Measurements from ENCODE around the gene GP1BB.
"Not testable (repeated sequence)": the region's sequence is repeated elsewhere in the genome, so short reads cannot be mapped to it uniquely, and the experiment has no call there.

The GP1BB gene

GRCh38 chr22:19723232-19723982 is at the start of gene GP1BB:
GP1BB (plus strand) TSS chr22:19723539; CDS start chr22:19723570, 31 bp downstream.
- DNase-seq (ENCODE audit: extremely low read depth, low read depth), result no peak
- TF ChIP-seq, protein P1, sequence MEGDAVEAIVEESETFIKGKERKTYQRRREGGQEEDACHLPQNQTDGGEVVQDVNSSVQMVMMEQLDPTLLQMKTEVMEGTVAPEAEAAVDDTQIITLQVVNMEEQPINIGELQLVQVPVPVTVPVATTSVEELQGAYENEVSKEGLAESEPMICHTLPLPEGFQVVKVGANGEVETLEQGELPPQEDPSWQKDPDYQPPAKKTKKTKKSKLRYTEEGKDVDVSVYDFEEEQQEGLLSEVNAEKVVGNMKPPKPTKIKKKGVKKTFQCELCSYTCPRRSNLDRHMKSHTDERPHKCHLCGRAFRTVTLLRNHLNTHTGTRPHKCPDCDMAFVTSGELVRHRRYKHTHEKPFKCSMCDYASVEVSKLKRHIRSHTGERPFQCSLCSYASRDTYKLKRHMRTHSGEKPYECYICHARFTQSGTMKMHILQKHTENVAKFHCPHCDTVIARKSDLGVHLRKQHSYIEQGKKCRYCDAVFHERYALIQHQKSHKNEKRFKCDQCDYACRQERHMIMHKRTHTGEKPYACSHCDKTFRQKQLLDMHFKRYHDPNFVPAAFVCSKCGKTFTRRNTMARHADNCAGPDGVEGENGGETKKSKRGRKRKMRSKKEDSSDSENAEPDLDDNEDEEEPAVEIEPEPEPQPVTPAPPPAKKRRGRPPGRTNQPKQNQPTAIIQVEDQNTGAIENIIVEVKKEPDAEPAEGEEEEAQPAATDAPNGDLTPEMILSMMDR (IDR thresholded peaks at IDR 0.05; ENCODE audit: low read depth, low read length), result no peak

DNA sequence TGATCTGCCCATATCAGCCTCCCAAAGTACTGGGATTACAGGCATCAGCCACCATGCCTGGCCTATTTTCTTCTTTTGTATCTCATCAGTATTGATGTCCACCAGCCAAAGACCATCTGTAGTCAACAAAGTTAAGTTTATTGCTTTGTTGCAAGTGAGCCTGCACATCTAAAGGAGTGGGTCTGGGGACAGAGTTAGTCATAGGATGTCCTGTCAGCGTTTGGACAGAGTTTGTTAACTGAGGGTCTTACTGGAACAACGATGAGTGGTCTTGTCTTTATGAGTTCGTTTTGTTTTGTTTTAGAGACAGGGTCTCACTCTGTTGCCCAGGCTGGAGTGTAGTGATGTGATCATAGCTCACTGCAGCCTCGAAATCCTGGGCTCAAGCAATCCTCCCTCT is 49.7 kb upstream of the GP1BB start:
- no peak for DNase-seq (ENCODE audit: extremely low read depth, low read depth)

GRCh38 chr22:19674129-19674928 is 49.0 kb upstream of the GP1BB start:
- DNase-seq (ENCODE audit: extremely low read depth, low read depth), result no peak
- TF ChIP-seq, protein P1 (IDR thresholded peaks at IDR 0.05; ENCODE audit: low read depth, low read length), result no peak

More for the DNA sequence above, 49.7 kb upstream of the GP1BB start:
- TF ChIP-seq, protein P1 (IDR thresholded peaks at IDR 0.05; ENCODE audit: low read depth, low read length), result no peak

DNA sequence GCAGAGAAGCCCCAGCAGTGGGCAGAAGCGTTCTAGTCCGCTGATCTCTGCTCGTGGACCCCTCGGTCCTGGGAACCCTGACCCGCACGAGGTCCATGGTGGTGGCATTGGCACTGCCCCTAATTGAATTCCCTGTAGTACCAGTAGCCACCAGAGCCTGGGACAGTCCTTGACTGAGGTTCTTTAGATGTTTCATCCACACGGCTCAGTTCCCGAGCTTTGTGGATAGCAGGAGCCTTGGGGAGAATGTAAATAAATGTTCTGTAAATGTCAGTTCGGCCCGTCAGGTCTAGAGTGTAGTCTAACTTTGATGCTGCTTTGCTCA is 48.4 kb upstream of the GP1BB start:
- TF ChIP-seq, protein P1 (IDR thresholded peaks at IDR 0.05; ENCODE audit: low read depth, low read length), result no peak
- DNase-seq (ENCODE audit: extremely low read depth, low read depth), result no peak

DNA sequence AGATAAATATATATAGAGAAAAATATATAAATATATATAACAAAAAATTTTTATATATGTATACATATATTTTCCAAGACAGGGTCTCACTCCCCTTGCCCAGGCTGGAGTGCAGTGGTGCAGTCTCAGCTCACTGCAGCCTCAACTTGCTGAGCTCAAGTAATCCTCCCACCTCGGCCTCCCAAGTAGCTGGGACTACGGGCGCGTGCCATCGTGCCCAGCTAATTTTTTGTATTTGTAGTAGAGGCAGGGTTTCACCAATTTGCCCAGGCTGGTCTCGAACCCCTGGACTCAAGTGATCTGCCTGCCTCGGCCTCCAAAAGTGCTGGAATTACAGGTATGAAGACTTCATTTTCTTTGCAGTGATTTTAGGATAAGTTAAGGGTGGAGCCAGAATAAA is 47.9 kb upstream of the GP1BB start:
- TF ChIP-seq, protein P1 (IDR thresholded peaks at IDR 0.05; ENCODE audit: low read depth, low read length), result no peak
- DNase-seq (ENCODE audit: extremely low read depth, low read depth), result no peak

GRCh38 chr22:19676437-19676836 is 46.9 kb upstream of the GP1BB start:
- DNase-seq (ENCODE audit: extremely low read depth, low read depth), result not testable (repeated sequence)

DNA sequence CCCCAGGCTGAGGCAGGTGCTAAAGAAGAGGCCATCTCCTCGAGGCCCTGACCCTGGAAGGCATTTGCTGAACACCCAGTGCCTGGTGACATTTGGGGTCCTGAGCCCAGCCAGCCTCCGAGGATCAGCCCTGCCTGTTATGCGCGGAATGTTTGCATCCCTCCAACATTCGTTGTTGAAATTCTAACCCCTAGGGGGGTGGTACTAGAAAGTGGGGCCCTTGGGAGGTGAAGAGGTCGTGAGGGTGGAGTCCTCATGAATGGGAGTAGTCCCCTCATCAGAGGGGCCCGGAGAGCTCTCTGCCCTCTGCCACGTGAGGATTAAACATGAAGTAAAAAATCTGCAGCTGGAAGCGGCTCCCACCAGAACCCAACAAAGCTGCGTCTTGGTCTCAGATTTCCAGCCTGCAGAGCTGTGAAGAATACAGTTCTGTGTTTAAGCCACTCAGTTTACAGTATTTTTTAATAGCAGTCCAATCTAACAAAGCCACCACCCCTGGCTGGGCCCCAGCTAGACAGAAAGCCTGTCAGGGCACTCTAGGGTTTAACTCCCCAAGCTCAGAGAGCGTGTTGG is 44.3 kb upstream of the GP1BB start:
- DNase-seq (ENCODE audit: extremely low read depth, low read depth), result no peak
- TF ChIP-seq, protein P1 (IDR thresholded peaks at IDR 0.05; ENCODE audit: low read depth, low read length), result no peak
